ENCODE data around the gene CHD5. TPM values are rescaled to one million over a fixed set of nuclear protein-coding genes. Genes with fewer than 3 reads are reported as not detected.

CHD5 gene
- total RNA-seq = under 0.01 TPM in 2 replicates

DNA sequence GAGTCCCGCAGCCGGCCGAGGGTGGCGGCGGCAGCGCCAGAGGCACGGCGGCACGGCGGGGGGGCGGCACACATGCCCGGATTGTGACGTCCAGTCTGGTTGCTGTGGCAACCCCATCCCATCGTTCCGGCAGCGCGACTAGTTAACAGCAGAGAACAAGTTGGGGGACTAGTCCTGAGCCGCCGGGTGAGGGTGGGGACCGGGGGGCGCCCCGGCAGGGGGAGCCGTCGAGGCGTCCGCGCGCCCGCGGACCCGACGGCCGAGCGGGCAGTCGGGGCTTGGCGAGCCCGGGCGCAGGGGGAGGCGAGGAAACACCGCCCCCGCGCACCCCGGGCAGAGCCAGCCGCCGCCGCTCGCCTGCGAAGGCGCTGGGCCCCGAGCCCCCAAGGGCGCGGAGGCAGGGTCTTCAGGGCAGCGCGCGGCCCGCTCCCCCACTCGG is at the start of gene CHD5:
Gene CHD5 (minus strand): TSS at position 54 of the 439 bp plus-strand sequence. CDS start 298 bp downstream, outside the sequence.

DNA sequence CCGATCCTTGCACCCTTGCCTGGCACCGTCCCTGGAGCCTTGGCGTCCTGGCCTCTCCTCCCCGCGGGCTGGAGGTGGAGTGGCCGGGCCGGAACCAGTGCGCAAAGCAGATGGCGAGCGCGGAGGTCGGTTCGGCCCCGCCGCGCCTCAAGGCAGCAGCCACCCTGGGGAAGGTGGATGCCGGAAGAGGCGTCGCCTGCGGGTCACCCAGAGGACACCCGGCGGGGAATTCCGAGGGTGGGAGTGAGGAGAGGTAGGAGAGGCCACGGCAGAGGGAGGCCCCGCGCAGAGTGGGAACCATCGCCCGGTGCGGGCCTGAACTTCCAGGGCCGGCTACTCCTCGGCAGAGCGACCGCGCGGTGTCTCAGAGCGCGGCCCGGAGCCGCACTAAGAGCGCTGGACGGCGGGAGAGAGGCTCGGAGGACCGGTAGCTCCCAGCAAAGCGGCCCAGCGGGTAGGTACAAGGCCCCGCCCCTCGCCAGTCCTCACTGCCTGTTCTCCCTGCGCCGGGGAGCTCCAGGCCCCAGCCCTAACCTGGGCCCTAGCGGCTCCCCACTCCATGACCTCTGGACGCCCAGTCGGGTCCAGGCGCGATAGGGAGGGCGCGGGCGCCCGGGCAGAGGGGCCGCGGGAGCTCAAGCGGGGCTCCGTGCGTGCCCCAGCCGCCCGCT is 25.9 kb upstream of the CHD5 start, which contains the start of gene RNF207:
Gene RNF207 (plus strand): TSS at position 271 of the 671 bp plus-strand sequence. CDS start 417 bp downstream, outside the sequence.

DNA sequence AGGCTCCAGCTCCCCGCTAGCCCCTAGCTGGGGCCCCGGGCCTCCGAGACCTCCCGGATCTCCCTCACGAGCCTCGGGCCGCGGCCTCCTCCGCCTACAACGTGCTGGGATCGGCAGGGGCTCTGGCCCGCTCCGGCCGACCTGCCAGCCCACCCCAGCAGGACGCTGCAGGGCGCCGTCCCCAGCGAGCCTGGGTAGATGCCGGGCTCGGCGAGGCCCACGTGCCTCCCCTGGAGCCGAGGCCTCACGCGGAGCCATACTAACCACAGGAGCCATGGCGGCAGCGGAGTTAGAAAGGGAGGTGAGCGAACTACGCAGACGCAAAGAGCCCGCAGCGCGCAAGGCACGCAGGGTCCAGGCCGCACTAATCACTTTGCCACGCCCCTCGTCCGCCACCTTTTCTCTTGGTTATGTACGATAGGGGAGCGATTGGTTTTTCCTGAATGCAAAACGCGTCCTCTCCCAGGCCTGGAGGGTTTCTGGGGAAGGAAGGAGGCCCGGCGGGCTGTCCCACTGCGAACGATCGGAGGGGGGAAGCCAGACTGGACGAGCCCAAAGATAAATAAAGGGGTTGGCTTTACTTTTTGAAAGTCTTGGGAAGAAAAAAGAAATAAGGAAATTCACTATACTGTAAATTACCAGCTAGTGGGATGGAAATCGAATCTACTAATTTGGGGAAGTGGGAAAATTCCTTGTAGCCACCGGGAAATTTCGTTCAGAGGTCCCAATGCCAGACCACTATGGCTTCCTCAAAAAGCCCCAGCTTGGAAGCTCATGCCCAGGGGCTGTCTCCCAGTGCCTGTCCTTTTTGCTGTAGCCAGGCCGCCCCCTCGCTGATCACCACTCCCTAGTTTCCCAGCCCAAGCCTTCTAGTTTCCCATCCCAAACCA is 19.4 kb upstream of the CHD5 start, which contains the start of gene RPL22:
Gene RPL22 (minus strand): TSS at position 298 of the 890 bp plus-strand sequence. CDS start 22 bp downstream, at position 276.

Other genes with a start within 250 kb of the CHD5 start
- 9.6 and 11.1 TPM in 2 replicates for gene NPHP4, start 187.9 kb downstream of the CHD5 start, total RNA-seq
- gene KCNAB2, start 134.4 kb downstream of the CHD5 start, total RNA-seq = 2.9 and 4.1 TPM in 2 replicates
- 76.8 and 131 TPM in 2 replicates for gene RPL22, start 19.3 kb upstream of the CHD5 start, total RNA-seq
- 2.6 and 3.7 TPM in 2 replicates for gene RNF207, start 25.8 kb upstream of the CHD5 start, total RNA-seq
- gene ICMT, start 55.6 kb upstream of the CHD5 start, total RNA-seq = 57.7 and 75.5 TPM in 2 replicates
- gene HES3, start 63.9 kb upstream of the CHD5 start, total RNA-seq = not detected in 2 replicates
- gene GPR153, start 80.8 kb upstream of the CHD5 start, total RNA-seq = 3.3 and 3.7 TPM in 2 replicates
- gene ACOT7, start 213.4 kb upstream of the CHD5 start, total RNA-seq = 28.2 and 29.8 TPM in 2 replicates
- gene HES2, start 239.6 kb upstream of the CHD5 start, total RNA-seq = under 0.01 TPM in 1 of 2 replicates, not detected in the other
- not detected in 2 replicates for gene ESPN, start 244.5 kb upstream of the CHD5 start, total RNA-seq